NCI-H526 treated with DMSO at 0.1 percent for 48 hours (cell line): Measurements from ENCODE around the gene TCN2.
"Not testable (repeated sequence)": the region's sequence is repeated elsewhere in the genome, so short reads cannot be mapped to it uniquely, and the experiment has no call there.

Experiments used
- DNase-seq: peaks from one replicate; lab custom pipeline; 2025; lab: John Stamatoyannopoulos, UW

The TCN2 gene

GRCh38 chr22:30648825-30649224 is 41.9 kb downstream of the TCN2 start:
- DNase-seq = no peak

GRCh38 chr22:30649430-30650007 is 42.5 kb downstream of the TCN2 start:
- DNase-seq = no peak

GRCh38 chr22:30650508-30651116 is 43.6 kb downstream of the TCN2 start:
- DNase-seq = no peak

- DNase-seq = no peak
Measured at GRCh38 chr22:30652852-30653251, 45.9 kb downstream of the TCN2 start.

GRCh38 chr22:30654361-30654760 is 47.4 kb downstream of the TCN2 start:
- DNase-seq = no peak

GRCh38 chr22:30655532-30655931 is 48.6 kb downstream of the TCN2 start:
- no peak for DNase-seq

- DNase-seq = no peak
Measured at GRCh38 chr22:30662040-30662439, 55.1 kb downstream of the TCN2 start.

GRCh38 chr22:30664798-30665197 is 57.8 kb downstream of the TCN2 start:
- DNase-seq = no peak

- DNase-seq = no peak
Measured at GRCh38 chr22:30665266-30665665, 58.3 kb downstream of the TCN2 start.

- no peak for DNase-seq
Measured at GRCh38 chr22:30665786-30666185, 58.8 kb downstream of the TCN2 start.

- DNase-seq = no peak
Measured at GRCh38 chr22:30667107-30667493, 60.1 kb downstream of the TCN2 start.

- peak; percentile 76 for DNase-seq
Measured at GRCh38 chr22:30667494-30668385, 60.8 kb downstream of the TCN2 start, which contains the start of gene DUSP18. DUSP18 (minus strand) TSS chr22:30667875; CDS start chr22:30664003, 3,872 bp downstream.

GRCh38 chr22:30668386-30668710 is 61.4 kb downstream of the TCN2 start:
- no peak for DNase-seq

GRCh38 chr22:30671071-30671470 is 64.1 kb downstream of the TCN2 start:
- no peak for DNase-seq

GRCh38 chr22:30673136-30673535 is 66.2 kb downstream of the TCN2 start:
- DNase-seq = no peak

- DNase-seq = no peak
Measured at GRCh38 chr22:30674482-30674881, 67.5 kb downstream of the TCN2 start.

GRCh38 chr22:30675436-30675835 is 68.5 kb downstream of the TCN2 start:
- no peak for DNase-seq

- DNase-seq = not testable (repeated sequence)
Measured at GRCh38 chr22:30676565-30676964, 69.6 kb downstream of the TCN2 start.
